Central memory CD8-positive, alpha-beta T cell (primary cell): ENCODE measurements around the gene LZTS2.

ENCODE experiments used
- ATAC-seq: fragments of 150-1000 bp; cut with Tn5 transposase; replicated peaks from 2 replicates; pipeline ENCODE4 v1.10.0; 2022; ENCODE audit warnings: mild to moderate bottlenecking, moderate FRiP score, moderate number of reproducible peaks; ENCODE audit not compliant: poor library complexity, severe bottlenecking; ENCODE audit errors: extremely low read depth
- DNase-seq, 2 donors: peaks; one replicate each; pipeline ENCODE4 v3.0.0; 2021; ENCODE audit warnings: low spot score in 2 of 2
- H3K27ac Mint-ChIP-seq: one replicate; pipeline ENCODE4 v1.8.0; 2022; ENCODE audit warnings: low read depth, mild to moderate bottlenecking, moderate library complexity, mixed read lengths
- H3K27me3 Mint-ChIP-seq: one replicate; pipeline ENCODE4 v1.8.0; 2022; ENCODE audit warnings: mixed read lengths
- H3K36me3 Mint-ChIP-seq: one replicate; pipeline ENCODE4 v1.8.0; 2022; ENCODE audit warnings: mild to moderate bottlenecking, moderate library complexity, mixed read lengths; ENCODE audit not compliant: insufficient read depth
- H3K4me1 Mint-ChIP-seq: one replicate; pipeline ENCODE4 v1.8.0; 2022; ENCODE audit warnings: mixed read lengths
- H3K4me3 Mint-ChIP-seq: one replicate; pipeline ENCODE4 v1.8.0; 2022; ENCODE audit warnings: mild to moderate bottlenecking, moderate library complexity, mixed read lengths
- H3K9me3 Mint-ChIP-seq: one replicate; pipeline ENCODE4 v1.8.0; 2022; ENCODE audit warnings: mixed read lengths

The LZTS2 gene

GRCh38 chr10:101005869-101006567 lies 6.4 kb downstream of the LZTS2 start:
- no peak overlapping the region for H3K4me3 Mint-ChIP-seq
- peaks cover 2% of the 10 kb centered on the region for H3K36me3 Mint-ChIP-seq
- peaks cover 3% of the 10 kb centered on the region for H3K4me1 Mint-ChIP-seq
- H3K9me3 Mint-ChIP-seq, result no peaks in the 10 kb centered on the region
- H3K27ac Mint-ChIP-seq, result no peak overlapping the region
- ATAC-seq, result no peak
- H3K27me3 Mint-ChIP-seq, result no peaks in the 10 kb centered on the region
- DNase-seq, result no peak

- DNase-seq (no peak), ATAC-seq (no peak)
- H3K4me3 Mint-ChIP-seq, result no peak overlapping the region
These were observed 7.0 kb downstream of the LZTS2 start for GRCh38 chr10:101006593-101007098.

GRCh38 chr10:101007099-101007711 lies 7.6 kb downstream of the LZTS2 start:
- H3K4me3 Mint-ChIP-seq, result no peak overlapping the region
- DNase-seq (no peak), ATAC-seq (no peak)
- no peaks in the 10 kb centered on the region for H3K4me1 Mint-ChIP-seq
- H3K36me3 Mint-ChIP-seq, result no peaks in the 10 kb centered on the region
- no peaks in the 10 kb centered on the region for H3K9me3 Mint-ChIP-seq
- no peak overlapping the region for H3K27ac Mint-ChIP-seq
- no peaks in the 10 kb centered on the region for H3K27me3 Mint-ChIP-seq

More at GRCh38 chr10:101006593-101007098, 7.0 kb downstream of the LZTS2 start:
- Mint-ChIP-seq H3K36me3 (no peaks in the 10 kb centered on the region), H3K27ac (no peak overlapping the region), H3K9me3 (no peaks in the 10 kb centered on the region), H3K27me3 (no peaks in the 10 kb centered on the region), H3K4me1 (no peaks in the 10 kb centered on the region)

GRCh38 chr10:101007915-101008822 lies 8.6 kb downstream of the LZTS2 start:
- H3K27me3 Mint-ChIP-seq, result no peaks in the 10 kb centered on the region
- no peak overlapping the region for H3K27ac Mint-ChIP-seq
- DNase-seq (no peak), ATAC-seq (no peak)
- no peaks in the 10 kb centered on the region for H3K9me3 Mint-ChIP-seq
- H3K4me3 Mint-ChIP-seq, result no peak overlapping the region
- H3K4me1 Mint-ChIP-seq, result peaks cover 7% of the 10 kb centered on the region
- H3K36me3 Mint-ChIP-seq, result no peaks in the 10 kb centered on the region

- H3K27ac Mint-ChIP-seq, result no peak overlapping the region
These were observed 9.3 kb downstream of the LZTS2 start for GRCh38 chr10:101008823-101009423.

GRCh38 chr10:101010329-101010728 lies 10.7 kb downstream of the LZTS2 start:
- H3K4me3 Mint-ChIP-seq, result no peak overlapping the region
- DNase-seq (no peak), ATAC-seq (no peak)
- H3K27me3 Mint-ChIP-seq, result peaks cover 6% of the 10 kb centered on the region
- peak overlapping the region; percentile 51 for H3K27ac Mint-ChIP-seq
- H3K9me3 Mint-ChIP-seq, result no peaks in the 10 kb centered on the region
- H3K36me3 Mint-ChIP-seq, result peaks cover 3% of the 10 kb centered on the region
- H3K4me1 Mint-ChIP-seq, result peaks cover 21% of the 10 kb centered on the region

More at GRCh38 chr10:101008823-101009423, 9.3 kb downstream of the LZTS2 start:
- H3K27me3 Mint-ChIP-seq, result no peaks in the 10 kb centered on the region
- no peaks in the 10 kb centered on the region for H3K36me3 Mint-ChIP-seq
- H3K4me1 Mint-ChIP-seq, result peaks cover 12% of the 10 kb centered on the region
- ATAC-seq (no peak), DNase-seq (no peak)
- H3K4me3 Mint-ChIP-seq, result no peak overlapping the region
- H3K9me3 Mint-ChIP-seq, result no peaks in the 10 kb centered on the region

GRCh38 chr10:101011517-101012423 lies 12.2 kb downstream of the LZTS2 start:
- DNase-seq, result no peak
- Mint-ChIP-seq H3K9me3 (no peaks in the 10 kb centered on the region), H3K36me3 (peaks cover 3% of the 10 kb centered on the region), H3K27ac (no peak overlapping the region), H3K4me1 (peaks cover 21% of the 10 kb centered on the region), H3K4me3 (no peak overlapping the region), H3K27me3 (peaks cover 20% of the 10 kb centered on the region)
- ATAC-seq, result no peak

- ATAC-seq (peak; percentile 92), DNase-seq (peak; percentile 51 to 60)
- H3K4me1 Mint-ChIP-seq, result peaks cover 21% of the 10 kb centered on the region
- peak overlapping the region; percentile 16 for H3K27ac Mint-ChIP-seq
- no peak overlapping the region for H3K4me3 Mint-ChIP-seq
- no peaks in the 10 kb centered on the region for H3K9me3 Mint-ChIP-seq
- H3K36me3 Mint-ChIP-seq, result peaks cover 3% of the 10 kb centered on the region
- H3K27me3 Mint-ChIP-seq, result peaks cover 30% of the 10 kb centered on the region
These were observed 13.1 kb downstream of the LZTS2 start for GRCh38 chr10:101012525-101013364.

- H3K27me3 Mint-ChIP-seq, result peaks cover 37% of the 10 kb centered on the region
- peaks cover 3% of the 10 kb centered on the region for H3K36me3 Mint-ChIP-seq
- H3K4me1 Mint-ChIP-seq, result peaks cover 21% of the 10 kb centered on the region
- no peak for DNase-seq
- no peak for ATAC-seq
- H3K27ac Mint-ChIP-seq, result peak overlapping the region; percentile 16
- H3K9me3 Mint-ChIP-seq, result no peaks in the 10 kb centered on the region
- no peak overlapping the region for H3K4me3 Mint-ChIP-seq
These were observed 13.8 kb downstream of the LZTS2 start for GRCh38 chr10:101013365-101013825.

- Mint-ChIP-seq H3K27ac (no peak overlapping the region), H3K9me3 (no peaks in the 10 kb centered on the region), H3K36me3 (peaks cover 3% of the 10 kb centered on the region), H3K4me3 (no peak overlapping the region), H3K27me3 (peaks cover 46% of the 10 kb centered on the region), H3K4me1 (peaks cover 21% of the 10 kb centered on the region)
- DNase-seq (peak; percentile 47 to 74), ATAC-seq (no peak)
These were observed 14.7 kb downstream of the LZTS2 start for GRCh38 chr10:101014230-101014884.
